HFF-Myc (cell line): ENCODE measurements around the gene CYP4B1.

Experiments
- DNase-seq: peaks from one replicate; pipeline ENCODE4 v3.0.0-alpha.2; 2011; ENCODE audit warnings: low read depth; ENCODE audit errors: extremely low read depth
- H3K4me3 ChIP-seq: replicated peaks from 2 replicates; pipeline ENCODE4 v1.5.1; 2011; ENCODE audit warnings: low read depth, mild to moderate bottlenecking, control low read depth, low read length
- CTCF ChIP-seq: IDR thresholded peaks from 2 replicates; pipeline ENCODE4 v1.5.1; 2012; ENCODE audit warnings: mild to moderate bottlenecking, low read depth, low read length, control low read depth; ENCODE audit errors: missing control alignments

Gene CYP4B1

DNA sequence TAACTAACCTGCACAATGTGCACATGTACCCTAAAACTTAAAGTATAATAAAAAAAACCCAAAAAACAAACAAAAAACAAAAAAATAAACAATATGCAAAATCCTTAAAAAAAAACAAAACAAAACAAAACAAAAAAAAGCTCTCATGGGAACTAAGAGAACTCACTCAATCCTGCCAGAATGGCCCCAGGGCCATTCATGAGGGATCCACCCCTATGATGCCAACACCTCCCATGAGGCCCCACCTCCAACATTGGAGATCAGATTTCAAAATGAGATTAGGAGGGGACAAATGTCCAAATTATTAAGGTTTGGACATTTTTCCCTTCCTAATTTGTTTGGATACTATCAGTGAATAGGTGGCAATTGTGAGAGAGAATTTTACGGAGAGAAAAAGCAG lies 10.2 kb downstream of the CYP4B1 start:
- H3K4me3 ChIP-seq: no peak overlapping the region
- no peak for DNase-seq
- no peak for TF ChIP-seq CTCF

GRCh38 chr1:46809904-46810303 lies 11.1 kb downstream of the CYP4B1 start:
- TF ChIP-seq CTCF: no peak
- no peak overlapping the region for H3K4me3 ChIP-seq
- DNase-seq: no peak

DNA sequence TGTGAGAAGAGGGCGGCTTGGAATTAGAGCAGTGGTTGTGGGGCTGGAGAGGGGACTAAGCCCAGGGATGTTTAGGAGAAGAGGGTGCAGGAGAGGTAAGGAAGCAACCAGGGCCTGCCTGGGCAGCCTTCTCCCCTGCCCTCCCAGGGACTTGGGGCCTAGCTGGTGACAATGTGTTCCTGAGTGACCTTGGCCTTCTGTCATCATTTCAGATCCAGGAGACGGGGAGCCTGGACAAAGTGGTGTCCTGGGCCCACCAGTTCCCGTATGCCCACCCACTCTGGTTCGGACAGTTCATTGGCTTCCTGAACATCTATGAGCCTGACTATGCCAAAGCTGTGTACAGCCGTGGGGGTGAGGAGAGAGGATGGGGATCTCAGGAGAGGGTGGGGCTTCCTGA lies 11.8 kb downstream of the CYP4B1 start:
- TF ChIP-seq CTCF: no peak
- no peak overlapping the region for H3K4me3 ChIP-seq
- DNase-seq: no peak

- no peak overlapping the region for H3K4me3 ChIP-seq
- no peak for TF ChIP-seq CTCF
- no peak for DNase-seq
Measured at GRCh38 chr1:46811053-46811452, 12.2 kb downstream of the CYP4B1 start.

GRCh38 chr1:46812065-46812963 lies 13.5 kb downstream of the CYP4B1 start:
- DNase-seq: no peak
- no peak overlapping the region for H3K4me3 ChIP-seq
- no peak for TF ChIP-seq CTCF

DNA sequence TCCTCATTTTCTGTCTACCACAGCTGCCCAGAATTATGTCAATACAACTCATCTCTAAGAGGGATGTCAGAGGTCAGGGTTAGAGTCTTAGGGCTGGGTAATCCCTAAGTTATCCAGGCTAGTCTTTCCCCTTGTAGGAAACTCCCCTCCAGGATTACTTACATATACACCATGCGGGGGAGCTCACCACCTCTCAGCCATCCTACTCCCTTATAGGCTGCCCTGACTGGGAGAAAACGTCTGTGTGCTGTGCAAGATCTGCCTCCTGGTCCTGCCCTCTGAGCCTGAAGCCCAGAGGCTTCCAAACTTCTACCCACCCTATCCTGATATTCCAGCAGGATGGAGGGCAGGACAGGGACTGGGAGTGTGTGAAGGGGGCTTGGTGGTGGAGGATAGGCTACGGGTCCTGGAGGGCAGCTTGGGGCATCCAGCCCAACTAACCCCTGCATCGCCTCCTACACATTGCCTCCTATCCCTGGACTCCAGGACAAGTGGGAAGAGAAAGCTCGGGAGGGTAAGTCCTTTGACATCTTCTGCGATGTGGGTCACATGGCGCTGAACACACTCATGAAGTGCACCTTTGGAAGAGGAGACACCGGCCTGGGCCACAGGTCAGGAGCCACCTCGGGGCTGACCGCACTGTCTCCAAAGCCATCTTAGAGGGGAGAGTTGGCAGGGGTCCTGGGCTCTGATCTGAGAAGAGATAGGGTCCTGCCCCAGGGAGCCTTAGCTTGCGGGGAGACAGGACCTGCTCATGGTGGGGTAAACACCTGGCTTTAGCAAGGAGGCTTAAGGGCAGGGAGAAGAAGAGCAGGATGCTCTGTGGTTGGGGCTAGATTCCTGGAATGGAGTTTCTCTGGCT lies 14.4 kb downstream of the CYP4B1 start:
- no peak overlapping the region for H3K4me3 ChIP-seq
- TF ChIP-seq CTCF: no peak
- no peak for DNase-seq
